HG03520 (cell line): ENCODE results near the gene MEOX1.
"Not testable (repeated sequence)": the region's sequence is repeated elsewhere in the genome, so short reads cannot be mapped to it uniquely, and the experiment has no call there.

Source experiments
- ATAC-seq: cut with Tn5 transposase; IDR thresholded peaks from one replicate; pipeline ENCODE4 v1.9.1; 2021; ENCODE audit warnings: mild to moderate bottlenecking, moderate library complexity; ENCODE audit not compliant: unreplicated experiment

The MEOX1 gene

DNA sequence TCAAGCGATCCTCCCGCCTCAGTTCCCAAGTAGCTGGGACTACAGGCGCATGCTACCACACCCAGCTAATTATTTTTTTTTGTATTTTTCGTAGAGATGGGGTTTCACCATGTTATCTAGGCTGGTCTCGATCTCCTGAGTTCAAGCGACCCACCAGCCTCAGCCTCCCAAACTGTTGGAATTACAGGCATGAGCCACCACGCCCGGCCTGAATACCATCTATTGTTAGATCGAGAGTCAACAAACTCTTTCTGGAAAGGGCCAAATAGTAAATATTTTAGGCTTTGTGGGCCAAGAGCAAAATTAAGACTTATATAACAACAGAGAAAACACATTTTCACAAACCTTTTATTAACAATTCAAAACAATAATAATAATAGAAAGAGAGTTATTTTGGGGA, 41.6 kb downstream of the MEOX1 start:
- ATAC-seq, result no peak

DNA sequence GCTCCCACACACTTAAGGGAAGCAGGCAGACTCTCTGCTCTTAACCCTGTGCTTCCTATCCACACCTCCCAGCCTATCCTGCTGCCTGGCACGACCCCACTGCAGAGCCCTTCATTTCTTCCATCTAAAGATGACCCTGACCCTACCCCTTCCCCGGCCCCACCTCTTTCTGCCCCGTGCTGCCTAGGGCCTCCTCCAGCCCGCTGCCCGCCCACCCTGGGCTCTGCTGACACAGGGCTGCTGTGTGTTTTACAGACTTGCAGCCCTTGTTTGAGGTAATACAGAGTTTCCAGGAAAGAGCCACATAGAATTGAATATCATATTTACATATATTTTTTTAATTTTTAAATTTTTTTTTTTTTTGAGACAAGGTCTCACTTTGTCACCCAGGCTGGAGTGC, 42.0 kb downstream of the MEOX1 start:
- ATAC-seq, result no peak

DNA sequence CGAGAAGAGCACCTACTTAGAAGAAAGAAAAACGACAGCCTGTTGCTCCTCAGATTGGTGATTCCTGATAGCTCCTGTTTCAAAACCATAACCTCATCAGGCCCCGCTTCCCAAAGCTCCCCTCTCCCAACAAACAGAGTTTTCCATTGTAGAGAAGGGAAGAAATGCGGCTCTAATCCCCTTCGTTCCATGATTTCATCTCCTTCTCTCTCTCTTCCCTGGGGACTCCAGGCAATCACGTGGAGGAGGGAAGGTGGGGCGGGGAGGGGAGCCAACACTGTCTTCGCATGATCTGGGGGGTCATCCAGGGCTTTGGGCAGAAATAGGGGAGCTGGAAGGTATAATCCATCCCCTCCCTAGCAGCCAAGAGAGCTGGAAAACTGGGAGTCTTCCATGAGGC, 43.4 kb downstream of the MEOX1 start:
- ATAC-seq, result no peak

DNA sequence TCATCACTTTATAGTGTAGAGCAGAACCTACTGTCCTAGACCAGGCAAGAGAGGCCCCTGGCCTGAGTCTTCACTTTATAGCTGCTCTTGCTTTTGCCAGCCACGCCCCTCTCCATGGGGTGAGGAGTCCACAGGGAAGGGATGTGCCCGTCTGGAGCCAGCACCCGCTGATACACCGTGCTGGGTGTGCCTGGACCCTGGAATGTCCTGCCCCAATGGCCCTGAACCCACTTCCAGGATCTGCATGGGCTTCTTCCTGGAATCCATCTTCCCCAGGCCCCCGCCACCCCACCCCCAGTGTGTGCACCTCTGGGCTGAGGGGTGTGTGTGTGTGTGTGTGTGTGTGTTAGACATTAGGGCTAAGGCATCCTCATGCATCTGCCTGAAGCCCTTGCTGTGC, 44.9 kb downstream of the MEOX1 start:
- ATAC-seq, result no peak

- ATAC-seq, result no peak
Measured at GRCh38 chr17:43616421-43616820, 45.3 kb downstream of the MEOX1 start.

DNA sequence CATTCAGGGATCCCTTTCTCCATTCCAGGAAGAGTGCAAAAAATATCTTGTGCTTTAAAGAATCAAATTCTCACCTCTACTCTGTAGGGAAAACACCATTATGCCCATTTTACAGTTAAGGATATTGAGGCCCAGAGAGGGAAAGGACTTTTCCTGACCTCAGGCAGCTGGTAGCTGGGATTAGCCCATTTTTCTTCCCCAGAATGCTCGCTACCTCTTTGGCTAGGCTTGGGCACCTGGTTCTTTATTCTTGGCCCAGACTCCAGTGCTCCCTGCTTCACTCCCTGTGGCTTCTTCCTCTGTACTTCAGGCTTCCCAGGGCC, 45.7 kb downstream of the MEOX1 start:
- no peak for ATAC-seq

DNA sequence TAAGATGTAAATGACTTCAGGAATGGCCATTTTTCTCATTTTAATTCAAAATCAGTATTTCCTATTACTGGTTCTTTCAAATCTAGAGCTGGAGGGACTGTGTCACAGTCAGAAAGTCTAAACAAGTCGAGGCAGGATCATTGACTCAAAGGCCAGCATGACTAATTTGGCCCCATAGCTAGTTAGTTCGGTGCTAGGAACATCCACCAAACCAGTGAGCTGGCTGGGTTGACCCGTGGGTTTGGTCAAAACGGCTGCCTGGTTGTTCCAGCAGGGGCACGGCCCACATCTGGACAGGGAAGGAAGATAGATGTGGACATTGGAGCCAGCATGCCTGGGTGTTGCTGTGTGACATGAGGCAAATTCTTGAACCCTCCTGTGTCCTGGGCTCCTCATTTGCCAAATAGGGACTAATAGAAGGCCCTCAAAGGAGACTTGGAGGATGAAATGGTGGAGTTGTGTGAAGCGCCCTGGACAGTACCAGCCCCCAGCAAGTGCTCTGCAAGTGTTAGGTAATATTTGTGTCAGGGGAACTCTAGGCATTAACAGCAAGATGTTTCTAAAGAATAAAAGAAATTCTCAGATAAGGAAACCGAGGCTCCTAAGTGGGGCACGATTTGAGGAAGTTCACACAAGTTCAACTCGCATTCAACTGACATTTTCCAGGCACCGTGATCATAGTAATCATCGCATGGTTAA, 46.2 kb downstream of the MEOX1 start:
- no peak for ATAC-seq

DNA sequence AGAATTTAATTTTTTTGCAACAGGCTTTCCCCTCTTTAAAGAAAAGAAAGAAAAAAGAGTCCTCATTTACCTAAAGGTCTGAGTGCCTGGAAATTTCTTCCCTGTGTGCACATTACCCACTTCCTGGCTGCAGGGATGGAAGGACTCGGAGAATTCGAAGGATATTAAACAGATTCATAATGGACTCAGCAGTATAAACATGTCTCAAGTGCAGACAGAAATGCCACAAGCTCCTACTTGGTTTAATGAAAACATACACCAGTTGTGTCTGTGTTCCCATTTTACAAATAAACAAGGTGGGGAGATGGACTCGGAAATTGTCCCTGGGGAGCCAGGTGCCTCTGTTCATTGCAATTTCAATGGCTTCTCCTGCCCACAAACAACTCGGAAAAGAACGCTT, 47.2 kb downstream of the MEOX1 start:
- ATAC-seq, result no peak

- ATAC-seq, result no peak
Measured at GRCh38 chr17:43613917-43614316, 47.8 kb downstream of the MEOX1 start.

- ATAC-seq, result no peak
Measured at GRCh38 chr17:43612515-43612914, 49.2 kb downstream of the MEOX1 start.

GRCh38 chr17:43611230-43611969, 50.3 kb downstream of the MEOX1 start:
- ATAC-seq, result no peak

- no peak for ATAC-seq
Measured at GRCh38 chr17:43609613-43610385, 51.9 kb downstream of the MEOX1 start.

DNA sequence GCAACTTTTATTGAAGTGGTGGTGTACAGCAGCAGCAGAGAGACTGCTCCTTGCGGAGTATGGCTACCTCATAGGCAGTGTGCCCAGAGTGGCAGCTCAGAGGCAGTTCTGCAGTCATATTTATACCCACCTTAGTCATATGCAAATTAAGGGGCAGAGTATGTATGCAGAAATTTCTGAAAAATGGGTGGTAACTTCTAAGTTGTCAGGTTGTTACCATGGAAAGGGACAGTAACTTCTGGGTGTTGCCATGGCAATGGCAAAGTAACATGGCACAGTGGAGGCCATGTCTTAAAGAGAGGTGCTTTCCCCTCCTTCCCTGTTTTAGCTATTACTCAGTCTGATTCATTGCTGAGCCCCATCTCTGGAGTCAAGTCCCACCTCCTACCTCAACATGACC, 53.4 kb downstream of the MEOX1 start:
- ATAC-seq, result no peak

GRCh38 chr17:43604549-43604948, 57.2 kb downstream of the MEOX1 start:
- ATAC-seq, result no peak

DNA sequence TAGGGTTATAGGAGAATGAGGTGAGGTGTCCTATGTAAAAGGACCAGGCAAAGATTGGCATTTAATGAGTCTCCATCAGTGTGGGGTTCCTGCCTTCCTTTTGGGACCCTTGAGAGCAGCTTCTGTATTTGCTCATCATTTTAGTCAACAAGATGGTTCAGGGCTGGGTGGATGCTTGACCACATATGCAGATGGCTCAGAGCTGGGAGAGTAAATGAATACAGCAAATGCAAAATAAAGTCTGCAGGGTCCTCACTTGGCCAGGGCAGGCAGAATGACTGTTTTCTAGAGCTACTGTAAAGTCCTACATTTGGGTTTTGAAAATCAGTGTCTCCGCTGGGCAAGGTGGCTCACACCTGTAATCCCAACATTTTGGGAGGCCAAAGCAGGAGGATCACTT, 58.4 kb downstream of the MEOX1 start:
- no peak for ATAC-seq

DNA sequence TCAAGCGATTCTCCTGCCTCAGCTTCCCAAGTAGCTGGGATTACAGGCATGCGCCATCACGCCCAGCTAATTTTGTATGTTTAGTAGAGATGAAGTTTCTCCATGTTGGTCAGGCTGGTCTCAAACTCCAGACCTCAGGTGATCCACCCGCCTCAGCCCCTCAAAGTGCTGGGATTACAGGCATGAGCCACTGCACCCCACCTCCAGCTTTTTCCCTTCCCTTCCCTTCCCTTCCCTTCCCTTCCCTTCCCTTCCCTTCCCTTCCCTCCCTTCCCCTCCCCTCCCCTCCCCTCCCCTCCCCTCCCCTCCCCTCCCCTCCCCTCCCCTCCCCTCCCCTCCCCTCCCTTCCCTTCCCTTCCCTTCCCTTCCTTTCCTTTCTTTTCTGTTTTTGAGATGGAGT, 59.2 kb downstream of the MEOX1 start:
- ATAC-seq, result not testable (repeated sequence)

- ATAC-seq, result no peak
Measured at GRCh38 chr17:43601280-43602039, 60.3 kb downstream of the MEOX1 start.

- ATAC-seq, result no peak
Measured at GRCh38 chr17:43599835-43600234, 61.9 kb downstream of the MEOX1 start.

DNA sequence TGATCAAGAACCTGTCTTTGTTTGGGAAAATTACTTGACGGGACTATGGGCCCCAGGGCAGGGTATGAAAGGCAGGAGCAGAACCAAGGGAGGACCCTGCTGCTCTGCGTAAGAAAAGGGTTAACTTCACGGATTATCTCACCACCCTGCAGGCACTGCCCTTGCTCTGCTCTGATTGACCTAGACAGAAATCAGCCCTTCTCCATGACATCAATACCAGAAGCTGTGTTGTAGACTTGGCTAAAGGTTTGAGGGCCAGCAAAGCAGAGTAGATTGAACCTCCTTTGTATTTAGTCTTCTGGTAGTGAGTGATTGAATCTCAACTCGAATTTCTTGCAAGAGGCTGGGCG, 62.7 kb downstream of the MEOX1 start:
- ATAC-seq, result no peak

GRCh38 chr17:43598357-43599045, 63.2 kb downstream of the MEOX1 start:
- no peak for ATAC-seq
